CD4-positive, alpha-beta T cell treated with Interleukin-15 for 1 hour (primary cell): Measurements from ENCODE around the gene TAAR6.
A peak's percentile ranks its signal among the peaks of the same experiment; 100 is the strongest.
"Not testable (repeated sequence)": the region's sequence is repeated elsewhere in the genome, so short reads cannot be mapped to it uniquely, and the experiment has no call there.

Source experiments
- DNase-seq: peaks from one replicate; pipeline ENCODE4 v3.0.0-alpha.2; 2020

Gene TAAR6

GRCh38 chr6:132570221-132570777 lies at the start of gene TAAR6:
TAAR6 (plus strand) TSS chr6:132570322; CDS start chr6:132570322, 0 bp downstream.
- DNase-seq: no peak

GRCh38 chr6:132520953-132521352 lies 49.2 kb upstream of the TAAR6 start:
- DNase-seq: no peak

DNA sequence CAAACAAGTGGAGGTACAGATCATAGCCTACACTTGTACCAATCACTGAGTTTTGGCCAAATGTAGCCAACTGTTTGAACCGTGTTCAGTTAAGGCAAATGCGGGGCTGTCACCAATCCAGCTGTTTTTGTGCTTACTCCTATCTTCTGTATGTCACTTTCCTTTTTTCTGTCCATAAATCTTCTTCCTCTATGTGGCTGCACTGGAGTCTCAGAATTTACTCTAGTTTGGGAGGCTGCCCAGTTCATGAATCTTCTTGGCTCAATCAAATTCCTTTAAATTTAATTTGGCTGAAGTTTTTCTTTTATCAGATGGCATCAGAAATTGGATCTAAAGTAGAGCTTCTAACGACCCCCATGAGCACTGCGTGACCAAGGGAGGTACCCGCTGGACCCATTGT lies 45.5 kb upstream of the TAAR6 start:
- DNase-seq: no peak

DNA sequence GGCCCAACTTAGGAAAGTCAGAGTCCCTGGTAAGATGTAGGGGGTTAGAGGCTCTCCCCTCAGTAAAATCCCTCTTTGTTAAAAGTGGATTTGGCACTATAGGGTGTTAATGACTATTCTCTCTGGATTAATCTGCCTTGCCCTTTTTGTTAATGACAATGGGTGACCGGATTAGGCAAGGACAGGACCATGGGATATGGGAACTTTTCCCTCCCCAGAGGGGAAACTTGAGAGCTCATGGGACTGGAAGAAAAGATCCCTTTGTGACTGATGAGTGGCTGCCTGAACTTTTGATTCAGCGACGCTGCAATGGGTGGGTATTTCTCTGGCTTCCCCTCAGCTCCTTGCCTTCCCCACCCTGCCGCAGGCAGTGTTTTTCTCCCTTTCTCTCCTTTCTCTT lies 44.3 kb upstream of the TAAR6 start:
- DNase-seq: no peak

DNA sequence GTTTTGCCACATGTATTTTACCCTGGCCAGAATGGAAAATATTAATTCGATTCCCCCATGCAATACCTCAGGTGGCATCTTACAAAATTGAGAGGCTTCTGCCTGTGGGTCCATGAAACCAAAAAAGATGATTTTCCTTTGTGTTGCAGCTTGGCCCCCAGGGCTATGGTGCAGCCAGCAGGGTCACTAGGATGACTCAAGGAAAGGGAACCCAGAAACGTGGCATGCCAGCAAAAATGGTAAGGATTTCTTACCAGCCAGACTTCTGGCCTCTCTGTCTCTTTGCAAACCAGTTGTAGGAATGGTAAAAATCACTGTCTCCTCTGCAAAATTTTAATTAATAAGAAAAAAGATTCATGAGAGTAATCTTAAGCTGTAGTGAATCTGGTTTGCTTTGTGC lies 43.7 kb upstream of the TAAR6 start:
- DNase-seq: no peak

DNA sequence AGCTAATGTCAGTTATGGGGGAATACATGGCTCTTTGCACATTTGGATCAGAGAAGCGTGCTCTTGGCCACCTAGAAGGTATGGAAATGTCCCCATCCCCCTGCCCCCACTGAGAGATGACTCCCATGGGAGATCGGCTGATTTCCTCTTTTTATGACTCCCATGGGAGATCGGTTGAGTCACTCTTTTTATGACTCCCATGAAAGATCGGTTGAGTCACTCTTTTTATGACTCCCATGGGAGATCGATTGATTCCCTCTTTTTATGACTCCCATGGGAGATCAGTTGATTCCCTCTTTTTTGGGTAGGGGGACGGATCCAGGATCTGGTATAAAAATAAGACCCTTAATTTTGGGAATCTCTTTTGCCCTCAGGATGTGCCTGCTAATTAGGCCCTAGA lies 42.3 kb upstream of the TAAR6 start:
- DNase-seq: no peak

- peak; percentile 39 for DNase-seq
Measured at GRCh38 chr6:132530293-132530974, 39.7 kb upstream of the TAAR6 start.

GRCh38 chr6:132534546-132534945 lies 35.6 kb upstream of the TAAR6 start:
- not testable (repeated sequence) for DNase-seq

DNA sequence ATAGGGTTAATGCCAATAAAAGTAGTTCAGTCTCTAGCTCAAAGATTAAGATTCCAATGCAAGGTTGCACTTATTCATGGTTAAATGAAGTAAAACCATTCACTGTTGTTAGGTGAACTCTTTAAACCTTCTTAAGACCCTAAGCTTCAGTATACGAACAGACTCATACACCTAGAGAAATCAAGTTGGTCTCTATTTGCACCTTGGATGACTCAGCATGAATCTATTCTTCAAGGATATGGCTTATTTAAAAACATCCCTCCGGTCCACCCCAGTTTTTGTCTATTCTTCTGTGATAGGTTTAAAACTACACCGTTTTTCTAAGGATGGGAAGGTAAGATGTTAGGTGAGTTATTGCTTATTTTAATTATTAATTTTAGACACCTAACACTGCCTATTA lies 33.0 kb upstream of the TAAR6 start:
- DNase-seq: no peak

DNA sequence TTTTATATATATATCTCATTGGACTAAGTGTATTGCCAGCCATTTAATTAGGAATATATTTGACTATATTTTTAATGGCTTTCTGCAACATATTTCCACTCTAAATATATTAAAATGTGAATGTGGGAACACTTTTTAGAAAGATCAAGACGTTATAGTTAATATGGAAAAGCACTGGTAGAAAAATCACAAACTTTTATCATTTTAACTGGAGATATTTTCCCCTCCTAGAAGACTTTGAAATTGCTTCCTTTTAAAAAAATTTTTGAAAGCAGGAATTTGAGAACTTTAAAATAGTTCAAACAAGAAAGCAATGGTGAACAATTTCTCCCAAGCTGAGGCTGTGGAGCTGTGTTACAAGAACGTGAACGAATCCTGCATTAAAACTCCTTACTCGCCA lies 32.1 kb upstream of the TAAR6 start, which contains the start of gene TAAR9:
TAAR9 (plus strand) TSS at position 301 of the 400 bp plus-strand sequence; CDS start at position 314, 13 bp downstream.
- no peak for DNase-seq

- DNase-seq: no peak
Measured at GRCh38 chr6:132544826-132545225, 25.3 kb upstream of the TAAR6 start.

DNA sequence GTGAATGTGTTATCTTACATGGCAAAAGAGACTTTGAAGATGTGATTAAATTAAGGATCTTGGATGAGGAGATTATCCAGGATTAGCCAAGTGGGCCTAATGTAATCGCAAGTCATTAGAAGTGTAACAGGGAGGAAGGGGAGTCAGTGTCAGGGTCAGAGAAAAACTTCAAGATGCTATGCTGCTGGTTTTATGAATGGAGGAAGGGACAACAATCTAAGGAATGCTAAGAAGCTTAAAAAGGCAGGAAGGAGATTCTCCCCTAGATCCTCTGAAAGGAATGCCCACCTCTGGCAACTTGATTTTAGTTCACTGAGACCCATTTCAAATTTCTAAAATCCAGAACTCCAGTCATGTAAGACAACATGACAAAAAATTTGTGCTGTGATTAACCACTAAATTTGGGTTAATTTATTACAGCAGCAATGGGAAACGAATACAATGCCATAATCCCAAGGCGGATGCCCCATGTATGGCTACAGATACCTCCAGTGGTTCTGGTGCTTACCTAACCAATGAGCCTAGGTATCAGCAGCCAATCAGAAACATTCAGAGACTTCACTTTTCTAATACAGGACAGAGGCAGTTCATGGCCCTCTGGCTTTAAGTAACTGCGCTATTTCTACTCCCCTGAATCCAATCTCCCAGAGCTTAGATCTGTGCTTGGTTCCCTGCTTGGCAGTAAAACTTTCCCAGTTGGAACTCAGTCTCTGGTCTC lies 21.2 kb upstream of the TAAR6 start:
- DNase-seq: no peak

- no peak for DNase-seq
Measured at GRCh38 chr6:132551214-132551613, 18.9 kb upstream of the TAAR6 start.

GRCh38 chr6:132552372-132552771 lies 17.8 kb upstream of the TAAR6 start, which contains the start of gene TAAR8:
TAAR8 (plus strand) TSS chr6:132552672; CDS start chr6:132552693, 21 bp downstream.
- no peak for DNase-seq

DNA sequence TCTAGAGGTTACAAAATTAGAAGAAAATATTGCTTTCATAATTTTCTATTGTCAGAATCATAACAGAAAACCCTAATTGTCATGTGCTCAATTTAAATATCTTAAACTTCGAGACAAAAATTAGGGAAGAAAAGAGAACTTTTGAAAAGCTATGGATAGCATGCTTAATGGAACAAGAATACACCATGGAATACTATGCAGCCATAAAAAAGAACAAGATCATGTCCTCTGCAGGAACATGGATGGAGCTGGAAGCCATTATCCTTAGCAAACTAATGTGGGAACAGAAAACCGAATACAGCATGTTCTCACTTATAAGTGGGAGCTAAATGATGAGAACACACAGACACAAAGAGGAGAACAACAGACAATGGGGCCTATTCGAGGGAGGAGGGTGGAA lies 10.0 kb upstream of the TAAR6 start:
- not testable (repeated sequence) for DNase-seq

GRCh38 chr6:132566404-132566803 lies 3.7 kb upstream of the TAAR6 start:
- no peak for DNase-seq

DNA sequence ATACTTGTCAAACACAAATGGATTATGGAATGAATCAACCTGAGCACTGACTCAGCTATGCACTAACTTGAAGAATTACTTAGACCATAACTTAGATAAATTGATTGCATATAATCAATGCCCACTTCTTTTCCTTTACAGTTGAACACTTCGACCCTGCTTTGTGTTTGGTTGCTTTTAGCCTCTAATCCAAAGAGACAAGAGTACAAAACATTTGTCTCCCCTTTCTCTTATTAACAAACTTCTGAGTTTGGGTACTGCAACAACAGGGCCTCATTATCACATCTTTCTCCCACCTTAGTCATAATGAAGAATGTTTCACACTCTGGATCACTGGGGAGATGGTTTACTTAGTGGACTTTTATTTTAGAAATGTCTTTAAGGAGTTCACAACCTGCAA lies 2.6 kb upstream of the TAAR6 start:
- no peak for DNase-seq

- no peak for DNase-seq
Measured at GRCh38 chr6:132568611-132569010, 1.5 kb upstream of the TAAR6 start.

- DNase-seq: no peak
Measured at GRCh38 chr6:132569170-132569569, 952 bp upstream of the TAAR6 start.

DNA sequence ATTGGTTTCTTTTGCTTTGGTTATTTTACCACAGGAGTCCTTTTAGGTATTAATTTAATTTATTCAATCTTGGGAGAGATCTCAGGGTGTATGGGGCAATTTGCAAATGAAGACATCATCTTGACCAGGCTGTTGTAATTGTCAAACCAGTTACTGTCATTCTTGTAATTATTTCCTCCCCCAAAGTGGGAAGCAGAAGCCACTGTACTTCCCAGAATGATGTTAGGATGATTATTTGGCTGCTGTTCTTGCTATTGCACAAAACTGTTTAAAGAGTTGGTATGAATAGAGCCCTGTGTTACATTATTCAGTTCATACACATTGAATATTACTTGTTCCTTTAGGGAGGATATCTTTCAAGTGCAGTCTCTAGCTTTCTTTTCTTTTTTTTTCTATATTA lies 1.7 kb downstream of the TAAR6 start:
- no peak for DNase-seq

DNA sequence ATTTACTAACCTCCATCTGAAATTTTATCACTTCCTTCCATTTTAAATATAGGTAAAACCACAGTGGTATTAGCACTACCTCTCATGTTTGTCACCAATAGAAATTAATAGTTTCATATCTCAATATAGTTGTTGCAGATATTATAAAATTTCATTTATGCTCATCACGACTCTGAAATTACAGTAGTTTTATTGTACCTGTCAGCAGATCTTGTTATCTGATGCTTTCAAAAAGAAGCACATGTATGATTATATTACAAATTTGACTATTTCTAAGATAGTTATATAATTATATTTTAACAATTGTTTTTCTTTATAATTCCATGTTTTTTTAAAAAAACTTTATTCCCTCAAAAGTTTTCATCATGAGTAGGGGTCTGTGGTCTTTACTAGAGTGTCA lies 14.6 kb downstream of the TAAR6 start:
- DNase-seq: no peak

- DNase-seq: no peak
Measured at GRCh38 chr6:132587424-132587823, 17.3 kb downstream of the TAAR6 start.

DNA sequence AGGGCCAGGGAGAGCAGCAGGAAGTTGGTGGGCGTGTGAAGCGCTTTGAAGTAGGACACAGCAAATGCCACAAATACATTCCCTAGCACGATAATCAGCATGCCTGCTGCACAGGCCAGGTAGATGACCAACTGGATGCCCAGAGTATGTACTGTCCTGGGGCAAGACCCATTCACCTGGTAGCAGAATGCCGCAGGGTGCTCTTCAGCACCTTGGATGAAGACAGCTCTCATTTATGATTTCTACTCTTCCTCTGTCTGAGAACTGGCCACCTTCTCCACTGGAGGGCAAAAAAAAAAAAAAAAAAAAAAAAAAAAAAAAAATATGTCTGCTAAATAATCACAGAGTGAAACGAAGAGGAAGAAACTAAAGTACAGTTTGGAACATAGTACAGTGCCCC lies 19.3 kb downstream of the TAAR6 start, which contains the start of gene TAAR5:
TAAR5 (minus strand) TSS at position 288 of the 400 bp plus-strand sequence; CDS start at position 233, 55 bp downstream.
- DNase-seq: no peak

DNA sequence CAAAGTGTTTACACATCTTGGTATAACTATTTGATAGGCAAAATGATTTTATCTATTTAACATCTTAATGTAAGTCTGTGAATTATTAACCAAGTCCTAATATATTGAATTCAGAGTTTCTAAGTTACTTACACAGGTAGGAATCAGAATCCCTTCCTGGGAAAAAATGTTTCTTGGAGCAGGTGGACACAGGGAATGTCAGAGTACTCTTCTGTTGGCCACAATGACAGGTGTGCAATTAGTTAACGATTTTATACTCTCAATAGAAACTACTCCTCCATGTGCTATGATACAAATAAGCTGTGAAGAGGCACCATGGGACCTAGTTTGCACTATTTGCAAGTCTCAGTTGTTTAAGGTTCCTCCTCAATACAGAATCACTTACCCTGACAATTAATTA lies 20.2 kb downstream of the TAAR6 start:
- DNase-seq: no peak
